HG03108 (cell line): ENCODE measurements around the gene CDCA7.
"Not testable (repeated sequence)": the region's sequence is repeated elsewhere in the genome, so short reads cannot be mapped to it uniquely, and the experiment has no call there.

Source experiments
- ATAC-seq: cut with Tn5 transposase; IDR thresholded peaks from one replicate; pipeline ENCODE4 v1.9.1; 2021; ENCODE audit warnings: moderate library complexity; ENCODE audit not compliant: unreplicated experiment

CDCA7 gene

DNA sequence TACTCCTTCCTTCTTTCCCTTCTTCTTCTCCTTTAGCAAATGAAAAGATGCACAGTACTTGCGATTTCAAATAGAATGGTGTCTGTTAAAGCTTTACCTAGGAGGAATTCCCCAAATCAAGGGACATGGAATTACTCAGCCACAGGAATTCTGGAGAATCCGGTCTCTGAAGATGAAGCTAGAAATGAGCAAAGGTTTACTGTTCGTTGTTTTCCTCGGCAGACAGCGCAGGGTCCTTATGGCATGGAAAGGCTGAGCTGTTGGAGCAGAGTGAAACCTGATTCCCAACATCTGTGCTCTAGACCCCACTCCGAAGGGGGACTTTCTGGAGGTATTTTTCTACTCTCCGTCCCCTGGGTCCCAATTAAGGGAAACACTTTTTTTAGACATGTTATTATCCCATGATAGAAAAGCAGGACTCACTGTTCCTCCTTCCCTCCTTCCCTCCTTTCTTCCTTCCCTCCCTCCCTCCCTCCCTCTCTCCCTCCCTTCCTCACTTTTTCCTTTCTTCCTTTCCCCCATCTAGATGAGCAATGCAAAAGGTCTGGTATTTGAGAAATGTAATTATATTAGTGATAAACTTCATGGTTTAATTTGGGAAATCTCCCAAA is 47.1 kb downstream of the CDCA7 start:
- ATAC-seq, result no peak

- no peak for ATAC-seq
Observed at GRCh38 chr2:173402405-173402974, 47.8 kb downstream of the CDCA7 start.

DNA sequence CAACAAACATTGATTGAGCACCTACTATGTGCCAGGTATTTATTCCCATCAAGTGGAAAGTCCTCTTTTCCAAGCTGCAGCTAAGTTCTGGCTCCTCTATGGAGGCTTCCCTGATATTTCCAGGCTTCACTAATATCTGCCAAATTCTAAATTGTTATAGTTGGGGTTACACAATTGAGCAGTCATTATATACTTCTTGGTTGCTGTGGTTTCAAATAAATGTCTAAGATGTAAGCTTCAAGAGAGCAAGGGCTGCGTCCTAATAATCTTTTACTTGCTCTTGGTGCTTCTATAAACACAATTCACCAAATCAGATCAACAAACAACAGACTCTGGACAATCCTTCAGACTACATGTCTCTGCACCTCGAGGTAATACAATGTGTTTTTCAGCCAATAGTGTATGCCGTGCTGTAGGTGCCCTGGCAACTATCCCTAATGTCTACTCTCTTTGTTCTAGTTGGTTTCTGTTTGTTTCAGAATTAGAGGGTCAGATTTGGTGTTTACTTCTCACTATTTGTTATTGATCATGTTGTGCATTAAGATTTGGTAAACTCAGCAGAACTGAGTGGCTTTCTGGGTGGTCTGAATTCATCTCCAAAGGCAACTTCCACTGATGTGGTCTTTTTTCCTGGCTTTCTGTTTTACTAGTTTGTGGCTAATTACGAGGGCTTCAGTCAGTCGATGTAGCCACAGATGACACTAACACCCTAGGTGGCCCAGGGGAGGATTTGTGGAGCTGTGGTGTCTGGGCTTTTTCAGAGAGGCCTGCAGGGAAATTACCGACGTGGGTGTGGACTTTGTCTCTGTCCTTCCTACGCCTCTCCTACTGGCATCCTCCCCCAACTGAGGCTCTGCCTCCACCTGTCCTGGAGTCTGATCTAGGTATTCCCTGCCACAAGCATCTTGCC is 50.4 kb downstream of the CDCA7 start:
- ATAC-seq, result no peak

GRCh38 chr2:173407176-173407575 is 52.5 kb downstream of the CDCA7 start:
- ATAC-seq, result no peak

GRCh38 chr2:173407646-173408045 is 53.0 kb downstream of the CDCA7 start:
- no peak for ATAC-seq

- no peak for ATAC-seq
Observed at GRCh38 chr2:173410579-173410978, 55.9 kb downstream of the CDCA7 start.

GRCh38 chr2:173412628-173413027 is 58.0 kb downstream of the CDCA7 start:
- ATAC-seq, result no peak

- ATAC-seq, result no peak
Observed at GRCh38 chr2:173414823-173415322, 60.2 kb downstream of the CDCA7 start.

GRCh38 chr2:173415431-173416381 is 61.0 kb downstream of the CDCA7 start:
- no peak for ATAC-seq

DNA sequence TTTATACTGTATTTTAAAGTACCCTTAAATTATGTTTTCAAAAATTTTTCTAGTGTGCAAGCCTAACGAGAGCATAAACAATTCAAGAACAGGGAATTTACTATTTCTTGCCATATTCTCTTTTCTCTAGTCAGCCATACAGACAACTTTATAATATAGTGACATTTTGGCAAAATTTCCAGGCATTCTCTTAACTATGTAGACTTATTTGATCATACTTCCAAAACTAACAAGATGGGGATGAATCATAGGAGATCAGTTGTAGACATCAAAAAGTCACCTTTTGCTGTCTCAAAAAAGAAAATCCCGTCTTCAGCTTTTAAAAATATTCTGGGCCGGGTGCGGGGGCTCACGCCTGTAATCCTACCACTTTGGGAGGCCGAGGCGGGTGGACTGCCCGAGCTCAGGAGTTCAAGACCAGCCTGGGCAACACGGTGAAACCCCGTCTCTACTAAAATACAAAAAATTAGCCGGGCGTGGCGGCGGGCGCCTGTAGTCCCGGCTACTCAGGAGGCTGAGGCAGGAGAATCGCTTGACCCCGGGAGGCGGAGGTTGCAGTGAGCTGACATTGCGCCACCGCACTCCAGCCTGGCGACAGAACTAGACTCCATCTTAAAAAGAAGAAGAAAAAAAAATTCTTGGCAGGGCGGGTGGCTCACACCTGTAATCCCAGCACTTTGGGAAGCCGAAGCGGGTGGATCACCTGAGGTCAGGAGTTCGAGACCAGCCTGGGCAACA is 61.9 kb downstream of the CDCA7 start:
- ATAC-seq, result not testable (repeated sequence)

GRCh38 chr2:173417341-173417740 is 62.7 kb downstream of the CDCA7 start:
- no peak for ATAC-seq

DNA sequence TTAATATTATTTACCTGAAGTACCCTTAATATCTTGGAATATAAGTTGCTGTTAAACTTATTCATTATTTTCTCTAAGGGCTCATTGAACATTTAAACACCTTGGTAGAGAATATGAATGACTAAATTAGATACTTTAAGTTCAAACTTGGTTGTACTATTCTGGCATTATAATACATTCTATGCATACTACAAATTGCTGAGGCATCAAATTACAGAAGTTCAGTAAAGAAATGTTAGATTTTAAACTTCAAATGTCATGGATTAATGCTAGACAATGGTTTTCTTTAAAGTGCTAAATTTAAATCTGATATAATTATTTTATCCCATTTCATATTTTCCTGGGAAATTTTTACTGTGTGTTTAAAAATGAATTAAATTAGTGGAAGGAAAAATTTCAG is 63.1 kb downstream of the CDCA7 start:
- ATAC-seq, result no peak
